ENCODE results near the gene SCMH1. TPM values are rescaled to one million over a fixed set of nuclear protein-coding genes. Genes with fewer than 3 reads are reported as not detected.

Gene SCMH1
- total RNA-seq, 2 donors from 2014 or later, result 16.4 to 18.3 TPM

- DNase-seq, result peak; percentile 52
- H3K27ac ChIP-seq (ENCODE audit: low read depth, low read length), result no peak overlapping the region
- peak; percentile 59 for TF ChIP-seq CTCF (conservative IDR thresholded peaks at IDR 0.05)
- no peaks in the 10 kb centered on the region for H3K4me1 Mint-ChIP-seq
- 90 to 93% methylated on average over 3 to 5 of the region's 5 CpGs for WGBS, 2 experiments (ENCODE audit: insufficient coverage in 1 of 2, insufficient read length in 1 of 2)
- H3K4me3 Mint-ChIP-seq, result no peak overlapping the region
- peaks cover 2% of the 10 kb centered on the region for H3K27me3 Mint-ChIP-seq (ENCODE audit: insufficient read depth)
- no peaks in the 10 kb centered on the region for H3K27me3 ChIP-seq (ENCODE audit: control insufficient read depth, insufficient read depth, low read length, poor library complexity, severe bottlenecking)
- H3K36me3 ChIP-seq (ENCODE audit: control insufficient read depth, insufficient read depth, low read length), result peaks cover 4% of the 10 kb centered on the region
- H3K9me3 ChIP-seq (ENCODE audit: control insufficient read depth, low read length), result no peaks in the 10 kb centered on the region
- H3K27ac Mint-ChIP-seq, result peak overlapping the region; percentile 8
- no peak overlapping the region for H3K4me3 ChIP-seq (ENCODE audit: low read length)
- no peaks in the 10 kb centered on the region for H3K9me3 Mint-ChIP-seq
- H3K36me3 Mint-ChIP-seq (ENCODE audit: low read depth), result peaks cover 18% of the 10 kb centered on the region
- H3K9ac ChIP-seq (ENCODE audit: extremely low read depth, low read length, poor library complexity, severe bottlenecking), result no peak overlapping the region
- H3K4me1 ChIP-seq (ENCODE audit: control insufficient read depth, insufficient read depth, low read length), result no peaks in the 10 kb centered on the region
These were observed 218.7 kb downstream of the SCMH1 start for GRCh38 chr1:41023279-41023990.

GRCh38 chr1:41022424-41022823 is 219.7 kb downstream of the SCMH1 start:
- Histone ChIP-seq H3K4me3 (ENCODE audit: low read length) (no peak overlapping the region), H3K27me3 (ENCODE audit: control insufficient read depth, insufficient read depth, low read length, poor library complexity, severe bottlenecking) (no peaks in the 10 kb centered on the region), H3K4me1 (ENCODE audit: control insufficient read depth, insufficient read depth, low read length) (no peaks in the 10 kb centered on the region), H3K9ac (ENCODE audit: extremely low read depth, low read length, poor library complexity, severe bottlenecking) (no peak overlapping the region), H3K9me3 (ENCODE audit: control insufficient read depth, low read length) (no peaks in the 10 kb centered on the region), H3K36me3 (ENCODE audit: control insufficient read depth, insufficient read depth, low read length) (peaks cover 10% of the 10 kb centered on the region), H3K27ac (ENCODE audit: low read depth, low read length) (no peak overlapping the region)
- Mint-ChIP-seq H3K36me3 (ENCODE audit: low read depth) (peaks cover 15% of the 10 kb centered on the region), H3K27me3 (ENCODE audit: insufficient read depth) (peaks cover 2% of the 10 kb centered on the region), H3K27ac (no peak overlapping the region), H3K4me3 (no peak overlapping the region), H3K9me3 (no peaks in the 10 kb centered on the region), H3K4me1 (no peaks in the 10 kb centered on the region)
- no peak for DNase-seq
- no peak for TF ChIP-seq CTCF (conservative IDR thresholded peaks at IDR 0.05)
- WGBS, 2 experiments (ENCODE audit: insufficient coverage in 1 of 2, insufficient read length in 1 of 2), result 89 to 96% methylated on average over 6 to 10 of the region's 10 CpGs

GRCh38 chr1:41021526-41022308 is 220.4 kb downstream of the SCMH1 start, which contains the start of gene SLFNL1:
Gene SLFNL1, minus strand, starts transcription at chr1:41021725. Its CDS starts 1,065 bp downstream, at chr1:41020660.
- H3K4me3 Mint-ChIP-seq, result no peak within 1 kb of the TSS
- peaks cover 2% of the 10 kb centered on the region for H3K27me3 Mint-ChIP-seq (ENCODE audit: insufficient read depth)
- H3K27ac Mint-ChIP-seq, result no peak within 1 kb of the TSS
- H3K36me3 Mint-ChIP-seq (ENCODE audit: low read depth), result peaks cover 17% of the 10 kb centered on the region
- no peaks in the 10 kb centered on the region for H3K9me3 Mint-ChIP-seq
- H3K36me3 ChIP-seq (ENCODE audit: control insufficient read depth, insufficient read depth, low read length), result peaks cover 10% of the 10 kb centered on the region
- H3K4me3 ChIP-seq (ENCODE audit: low read length), result no peak within 1 kb of the TSS
- H3K4me1 Mint-ChIP-seq, result no peaks in the 10 kb centered on the region
- H3K27ac ChIP-seq (ENCODE audit: low read depth, low read length), result peak within 1 kb of the TSS; percentile 29
- no peaks in the 10 kb centered on the region for H3K9me3 ChIP-seq (ENCODE audit: control insufficient read depth, low read length)
- no peaks in the 10 kb centered on the region for H3K4me1 ChIP-seq (ENCODE audit: control insufficient read depth, insufficient read depth, low read length)
- TF ChIP-seq CTCF (conservative IDR thresholded peaks at IDR 0.05), result peak; percentile 50
- 83 to 90% methylated on average over 6 to 12 of the region's 12 CpGs for WGBS, 2 experiments (ENCODE audit: insufficient coverage in 1 of 2, insufficient read length in 1 of 2)
- H3K9ac ChIP-seq (ENCODE audit: extremely low read depth, low read length, poor library complexity, severe bottlenecking), result no peak within 1 kb of the TSS
- DNase-seq, result peak; percentile 81
- H3K27me3 ChIP-seq (ENCODE audit: control insufficient read depth, insufficient read depth, low read length, poor library complexity, severe bottlenecking), result no peaks in the 10 kb centered on the region
